Epithelial cell of esophagus (primary cell): ENCODE data around the gene GLS.
A peak's percentile ranks its signal among the peaks of the same experiment; 100 is the strongest.

ENCODE experiments used
- DNase-seq: peaks from one replicate; pipeline ENCODE4 v3.0.0; 2010; ENCODE audit warnings: low read depth
- H3K4me3 ChIP-seq: 2 replicates; pipeline ENCODE4 v1.5.1; 2011; ENCODE audit warnings: mild to moderate bottlenecking, low read length, control low read depth
- CTCF ChIP-seq: IDR thresholded peaks from 2 replicates; pipeline ENCODE4 v1.5.1; 2011; ENCODE audit warnings: low read depth, mild to moderate bottlenecking, low read length, control low read depth, inconsistent platforms; ENCODE audit not compliant: insufficient read depth; ENCODE audit errors: missing control alignments

GLS gene

DNA sequence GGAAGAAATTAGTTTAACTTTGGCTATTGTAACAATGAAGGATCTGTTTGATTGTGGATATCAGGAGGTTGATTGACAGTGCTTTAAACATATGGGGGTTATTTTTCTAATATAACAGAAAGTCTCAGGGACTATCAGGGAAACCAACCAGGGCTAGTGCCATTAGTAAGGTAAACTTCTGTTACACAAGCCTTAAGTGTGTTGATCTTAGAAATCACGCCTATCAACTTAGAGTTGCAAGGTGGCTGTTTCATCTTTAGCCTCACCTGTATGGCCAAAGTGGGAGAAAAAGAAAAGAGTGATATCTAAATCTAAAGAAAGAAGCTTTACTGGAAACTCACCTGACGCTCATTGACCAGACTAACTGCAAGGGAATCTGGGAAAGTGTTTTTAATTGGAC, 62.1 kb downstream of the GLS start:
- no peak for TF ChIP-seq CTCF
- DNase-seq: no peak
- no peak overlapping the region for H3K4me3 ChIP-seq

DNA sequence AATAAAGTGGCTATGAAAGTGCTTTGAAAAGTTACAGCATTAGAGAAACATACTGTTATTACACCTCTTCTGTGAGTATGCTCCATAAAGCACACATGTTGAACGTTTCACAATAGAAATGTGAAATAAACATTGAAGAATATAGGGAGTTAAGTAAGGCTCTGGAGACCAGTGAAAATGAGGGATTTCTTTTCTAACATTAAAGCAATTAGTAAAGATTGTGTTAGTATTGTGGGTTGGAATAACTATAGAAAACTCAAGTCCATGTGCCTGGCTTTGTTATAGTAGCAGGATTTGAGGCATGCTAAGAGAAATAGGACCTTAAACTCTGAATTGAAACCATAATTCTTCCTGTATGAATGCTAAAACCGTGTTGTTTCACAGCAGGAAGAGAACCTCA, 63.1 kb downstream of the GLS start:
- no peak for DNase-seq
- TF ChIP-seq CTCF: no peak
- H3K4me3 ChIP-seq: no peak overlapping the region

DNA sequence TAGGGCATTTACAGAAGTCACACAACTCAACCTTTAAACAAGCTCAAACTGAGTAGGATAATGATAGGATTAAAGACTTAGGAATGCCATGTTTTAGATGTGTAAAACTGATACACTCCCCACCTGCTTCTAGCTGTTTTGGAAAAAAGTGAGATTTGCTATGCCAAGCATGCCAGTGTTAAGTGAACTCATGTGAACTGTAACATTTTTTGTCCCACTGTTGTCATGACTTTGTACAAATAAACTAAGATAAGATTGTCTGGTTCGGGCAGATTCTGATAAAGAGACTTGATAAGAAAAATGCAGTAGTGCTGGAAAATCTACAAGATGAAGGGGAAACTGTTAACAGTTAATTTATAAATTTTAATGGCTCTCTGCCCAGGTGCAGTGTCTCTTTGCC, 66.5 kb downstream of the GLS start:
- H3K4me3 ChIP-seq: no peak overlapping the region
- TF ChIP-seq CTCF: no peak

GRCh38 chr2:190947711-190948251, 67.2 kb downstream of the GLS start:
- H3K4me3 ChIP-seq: no peak overlapping the region
- no peak for TF ChIP-seq CTCF
- peak; percentile 67 for DNase-seq

More for the DNA sequence above, 66.5 kb downstream of the GLS start:
- no peak for DNase-seq

DNA sequence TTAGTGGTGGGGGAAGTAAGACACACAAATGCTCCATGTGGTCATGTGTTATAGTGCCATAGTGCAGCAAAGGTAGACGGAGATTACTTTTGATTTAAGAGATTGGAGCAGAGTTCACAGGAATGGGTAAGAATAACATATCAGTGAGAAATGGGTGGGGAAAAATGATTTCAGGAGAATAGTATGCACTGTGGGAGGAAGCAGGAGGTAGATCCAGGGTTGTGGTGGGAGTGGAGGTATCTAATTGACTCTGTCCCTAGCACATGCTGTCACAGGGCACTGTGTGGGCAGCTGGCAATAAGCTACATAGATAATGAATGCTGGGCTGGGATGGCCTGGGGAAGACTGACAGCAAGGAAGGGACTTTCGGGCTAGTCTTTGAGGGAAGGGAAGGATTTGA, 68.0 kb downstream of the GLS start:
- DNase-seq: peak; percentile 56
- no peak overlapping the region for H3K4me3 ChIP-seq
- no peak for TF ChIP-seq CTCF

GRCh38 chr2:190950566-190950991, 70.0 kb downstream of the GLS start:
- no peak for TF ChIP-seq CTCF
- no peak for DNase-seq
- H3K4me3 ChIP-seq: no peak overlapping the region

GRCh38 chr2:190953257-190953656, 72.6 kb downstream of the GLS start:
- DNase-seq: no peak
- no peak for TF ChIP-seq CTCF
- no peak overlapping the region for H3K4me3 ChIP-seq
